ENCODE measurements around the gene ADCY1. TPM values are rescaled to one million over a fixed set of nuclear protein-coding genes. Genes with fewer than 3 reads are reported as not detected.

Gene ADCY1
- total RNA-seq, 1 donor from 2014 or later = 13.6 TPM

DNA sequence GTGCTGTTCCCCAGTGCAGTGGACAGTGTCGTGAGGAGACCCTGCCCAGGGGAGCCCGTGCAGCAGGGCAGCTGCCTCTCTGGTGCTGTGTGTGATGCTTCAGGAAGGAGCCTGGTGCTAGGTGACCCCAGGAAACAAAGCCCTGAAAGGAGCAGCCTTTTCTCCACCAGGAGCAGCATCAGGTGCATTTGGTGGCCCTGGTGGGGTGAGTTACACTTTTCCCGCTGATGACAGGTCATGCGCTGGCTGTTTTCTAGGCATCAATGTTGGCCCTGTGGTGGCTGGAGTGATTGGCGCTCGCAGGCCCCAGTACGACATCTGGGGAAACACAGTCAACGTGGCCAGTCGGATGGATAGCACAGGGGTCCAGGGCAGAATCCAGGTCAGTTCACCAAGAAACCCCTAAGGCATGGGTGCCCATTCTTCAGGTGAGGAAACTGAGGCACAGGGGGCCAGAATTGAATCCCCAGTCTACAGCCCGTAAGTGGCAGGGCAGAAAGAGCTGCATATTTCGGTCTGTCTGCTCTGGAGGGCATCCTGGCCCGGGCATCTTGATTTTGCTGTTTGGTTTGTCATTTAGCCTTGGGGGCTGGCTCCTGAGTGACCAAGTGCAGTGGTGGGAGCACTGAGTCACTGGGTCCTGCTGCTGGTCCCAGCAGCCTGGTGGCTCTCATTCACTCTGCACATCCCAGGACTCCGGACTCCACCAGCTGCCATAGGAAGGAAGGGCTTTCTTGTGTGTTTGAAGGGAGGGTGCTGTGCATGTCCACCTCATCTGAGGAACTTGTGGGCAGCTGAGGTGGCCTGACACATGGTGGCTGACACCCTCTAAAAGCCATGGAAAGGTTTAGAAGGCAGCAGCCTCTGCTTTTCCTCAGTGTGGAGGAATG is 136.3 kb downstream of the ADCY1 start:
- no peaks in the 10 kb centered on the region for H3K4me1 Mint-ChIP-seq (ENCODE audit: low read depth)
- H3K4me3 Mint-ChIP-seq (ENCODE audit: low read depth) = no peak overlapping the region
- H3K9me3 Mint-ChIP-seq (ENCODE audit: low read depth) = no peaks in the 10 kb centered on the region
- no peaks in the 10 kb centered on the region for H3K36me3 Mint-ChIP-seq (ENCODE audit: insufficient read depth)
- TF ChIP-seq, protein P1, sequence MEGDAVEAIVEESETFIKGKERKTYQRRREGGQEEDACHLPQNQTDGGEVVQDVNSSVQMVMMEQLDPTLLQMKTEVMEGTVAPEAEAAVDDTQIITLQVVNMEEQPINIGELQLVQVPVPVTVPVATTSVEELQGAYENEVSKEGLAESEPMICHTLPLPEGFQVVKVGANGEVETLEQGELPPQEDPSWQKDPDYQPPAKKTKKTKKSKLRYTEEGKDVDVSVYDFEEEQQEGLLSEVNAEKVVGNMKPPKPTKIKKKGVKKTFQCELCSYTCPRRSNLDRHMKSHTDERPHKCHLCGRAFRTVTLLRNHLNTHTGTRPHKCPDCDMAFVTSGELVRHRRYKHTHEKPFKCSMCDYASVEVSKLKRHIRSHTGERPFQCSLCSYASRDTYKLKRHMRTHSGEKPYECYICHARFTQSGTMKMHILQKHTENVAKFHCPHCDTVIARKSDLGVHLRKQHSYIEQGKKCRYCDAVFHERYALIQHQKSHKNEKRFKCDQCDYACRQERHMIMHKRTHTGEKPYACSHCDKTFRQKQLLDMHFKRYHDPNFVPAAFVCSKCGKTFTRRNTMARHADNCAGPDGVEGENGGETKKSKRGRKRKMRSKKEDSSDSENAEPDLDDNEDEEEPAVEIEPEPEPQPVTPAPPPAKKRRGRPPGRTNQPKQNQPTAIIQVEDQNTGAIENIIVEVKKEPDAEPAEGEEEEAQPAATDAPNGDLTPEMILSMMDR (IDR thresholded peaks at IDR 0.05; ENCODE audit: unreplicated experiment) = no peak
- DNase-seq (ENCODE audit: low spot score, unreplicated experiment) = no peak
- no peak overlapping the region for H3K27ac Mint-ChIP-seq
- H3K27me3 Mint-ChIP-seq = no peaks in the 10 kb centered on the region

DNA sequence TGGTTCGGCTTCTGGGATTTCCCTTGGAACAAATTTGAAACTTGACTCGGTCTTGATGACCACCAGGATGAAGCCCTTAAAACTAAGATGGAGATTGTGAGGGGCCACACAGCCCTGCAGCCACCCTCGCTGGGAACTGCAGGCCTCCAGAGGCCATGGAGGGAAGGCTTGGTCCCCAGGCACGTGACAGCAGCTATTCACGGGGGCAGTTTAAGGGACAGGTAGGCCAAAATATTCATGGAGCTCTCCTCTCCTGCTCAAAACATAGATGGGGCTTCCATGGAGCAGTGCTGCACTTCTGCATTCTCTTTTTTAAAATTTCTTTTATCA is 137.0 kb downstream of the ADCY1 start:
- Mint-ChIP-seq H3K4me3 (ENCODE audit: low read depth) (no peak overlapping the region), H3K4me1 (ENCODE audit: low read depth) (no peaks in the 10 kb centered on the region), H3K9me3 (ENCODE audit: low read depth) (no peaks in the 10 kb centered on the region), H3K27me3 (no peaks in the 10 kb centered on the region), H3K27ac (no peak overlapping the region), H3K36me3 (ENCODE audit: insufficient read depth) (no peaks in the 10 kb centered on the region)
- TF ChIP-seq, protein P1 (IDR thresholded peaks at IDR 0.05; ENCODE audit: unreplicated experiment) = no peak
- DNase-seq (ENCODE audit: low spot score, unreplicated experiment) = no peak

DNA sequence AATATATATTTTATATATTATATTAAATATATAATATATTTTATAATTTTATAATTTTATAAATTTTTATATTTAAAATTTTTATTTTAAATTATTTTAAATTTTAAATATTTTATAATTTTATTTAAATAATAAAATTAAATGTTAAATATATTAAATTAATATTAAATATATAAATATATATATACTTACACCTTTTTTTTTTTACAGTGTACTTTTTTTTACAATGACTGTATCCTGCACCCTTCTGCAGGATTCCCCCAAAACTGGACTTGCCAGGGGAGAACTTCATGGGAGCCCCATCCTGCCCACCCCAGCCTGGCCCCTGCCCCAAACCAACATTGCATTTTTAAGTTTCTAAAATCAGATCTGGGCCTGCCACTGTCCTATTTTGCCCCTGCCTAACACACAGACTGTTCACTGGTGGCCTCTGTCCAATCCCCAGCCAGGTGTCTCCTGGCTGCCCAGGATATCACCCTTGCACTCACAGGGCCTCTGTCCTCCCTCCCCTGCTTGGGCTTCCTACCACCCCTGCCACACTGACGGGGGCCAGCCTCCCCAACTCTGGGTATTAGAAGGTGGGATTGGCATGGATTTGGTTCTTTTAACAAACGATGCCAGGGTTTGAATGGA is 138.0 kb downstream of the ADCY1 start:
- Mint-ChIP-seq H3K9me3 (ENCODE audit: low read depth) (no peaks in the 10 kb centered on the region), H3K4me3 (ENCODE audit: low read depth) (no peak overlapping the region), H3K4me1 (ENCODE audit: low read depth) (no peaks in the 10 kb centered on the region), H3K36me3 (ENCODE audit: insufficient read depth) (no peaks in the 10 kb centered on the region), H3K27me3 (no peaks in the 10 kb centered on the region), H3K27ac (no peak overlapping the region)
- TF ChIP-seq, protein P1 (IDR thresholded peaks at IDR 0.05; ENCODE audit: unreplicated experiment) = no peak
- no peak for DNase-seq (ENCODE audit: low spot score, unreplicated experiment)

DNA sequence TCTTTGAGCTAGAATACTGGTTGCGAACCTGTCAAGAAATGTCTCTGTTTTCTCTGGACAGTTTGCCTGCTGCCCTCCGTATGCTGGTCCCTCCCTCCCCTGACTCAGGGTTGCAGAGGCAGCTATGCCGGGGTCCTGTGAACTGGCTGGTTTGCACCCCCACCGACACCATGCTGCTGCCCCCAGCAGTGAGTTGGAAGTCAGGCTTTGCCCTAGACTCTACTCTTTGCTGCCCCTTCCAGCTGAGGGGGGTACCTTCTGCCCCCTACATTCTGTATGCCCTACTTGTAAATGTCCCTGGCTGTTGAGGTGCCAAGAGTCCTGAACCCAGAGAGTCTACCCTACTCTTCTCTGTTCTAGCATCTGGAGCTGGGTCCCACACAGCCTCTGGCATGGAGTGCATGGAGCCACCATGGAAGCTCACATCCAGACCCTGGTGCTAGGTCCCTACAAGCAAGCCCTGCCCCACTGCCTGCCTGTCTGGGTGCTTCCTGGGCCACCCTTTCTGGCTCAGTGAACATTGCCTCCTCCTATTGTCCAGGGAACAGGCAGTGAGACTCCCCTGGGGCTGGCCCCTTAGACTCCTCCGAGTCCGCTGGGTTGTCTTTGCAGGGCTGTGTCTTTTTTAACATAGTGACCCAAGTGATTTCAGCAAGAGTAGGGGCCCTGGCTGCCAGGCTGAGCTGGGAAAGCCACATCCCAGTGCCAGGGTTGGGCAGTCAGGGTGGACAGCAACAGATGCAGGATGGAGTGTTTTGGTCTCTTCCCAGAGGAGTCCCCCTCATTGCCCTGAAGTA is 138.9 kb downstream of the ADCY1 start:
- no peaks in the 10 kb centered on the region for H3K4me1 Mint-ChIP-seq (ENCODE audit: low read depth)
- H3K36me3 Mint-ChIP-seq (ENCODE audit: insufficient read depth) = no peaks in the 10 kb centered on the region
- DNase-seq (ENCODE audit: low spot score, unreplicated experiment) = no peak
- no peaks in the 10 kb centered on the region for H3K9me3 Mint-ChIP-seq (ENCODE audit: low read depth)
- H3K4me3 Mint-ChIP-seq (ENCODE audit: low read depth) = no peak overlapping the region
- TF ChIP-seq, protein P1 (IDR thresholded peaks at IDR 0.05; ENCODE audit: unreplicated experiment) = no peak
- no peak overlapping the region for H3K27ac Mint-ChIP-seq
- no peaks in the 10 kb centered on the region for H3K27me3 Mint-ChIP-seq

All from progenitor cell of endocrine pancreas (in vitro differentiated cells).